Panc1 (cell line): Measurements from ENCODE around the gene FER1L5.

Experiments
- CTCF ChIP-seq: fragments of 450-650 bp; IDR thresholded peaks from 2 replicates; pipeline ENCODE4 v1.5.1; 2017; ENCODE audit warnings: mild to moderate bottlenecking
- POLR2AphosphoS5 ChIP-seq: IDR thresholded peaks from 2 replicates; pipeline ENCODE4 v1.6.1; 2012; ENCODE audit warnings: mild to moderate bottlenecking, low read depth, low read length, moderate library complexity
- REST ChIP-seq, 2 experiments: IDR thresholded peaks; 2 replicates each; pipeline ENCODE4 v1.6.1; 2011 to 2012; ENCODE audit warnings: low read depth in 2 of 2, control low read depth in 1 of 2, low read length in 1 of 2, mild to moderate bottlenecking in 1 of 2, moderate library complexity in 1 of 2; ENCODE audit not compliant: insufficient read depth in 1 of 2

- TF ChIP-seq CTCF (no peak), REST (IDR thresholded peaks at IDR 0.05; ENCODE audit: insufficient read depth in 1 of 2, low read depth in 2 of 2, low read length in 1 of 2) (no peak), POLR2AphosphoS5 (no peak)
Observed at GRCh38 chr2:96710985-96711384, 68.4 kb downstream of the FER1L5 start.
